Mammary epithelial cell (primary cell): ENCODE measurements around the gene SLC8A1.

Source experiments
- CTCF ChIP-seq, 2 donors: IDR thresholded peaks in 1 of 2; conservative IDR thresholded peaks in 1 of 2; 2 replicates each; pipeline ENCODE4 v1.5.1; 2011 to 2012; ENCODE audit warnings: inconsistent platforms in 2 of 2, low read length in 2 of 2, mild to moderate bottlenecking in 2 of 2, control low read depth in 1 of 2, low read depth in 1 of 2; ENCODE audit not compliant: insufficient read depth in 1 of 2; ENCODE audit errors: extremely low read depth in 1 of 2
- EZH2 ChIP-seq: IDR thresholded peaks from 2 replicates; pipeline ENCODE4 v1.6.1; 2012; ENCODE audit warnings: low read length, inconsistent platforms, borderline replicate concordance

GRCh38 chr2:40474306-40474705, 22.4 kb upstream of the SLC8A1 start:
- TF ChIP-seq CTCF (conservative IDR thresholded peaks at IDR 0.05 in 1 of 2, IDR thresholded peaks at IDR 0.05 in 1 of 2; ENCODE audit: extremely low read depth in 1 of 2, insufficient read depth in 1 of 2, low read depth in 1 of 2, low read length in 2 of 2) (no peak), EZH2 (no peak)
